H1 (cell line): ENCODE measurements around the gene POU5F1. TPM values are rescaled to one million over a fixed set of nuclear protein-coding genes. Genes with fewer than 3 reads are reported as not detected.

Experiments used
- CEBPB ChIP-seq: IDR thresholded peaks from 2 replicates; pipeline ENCODE4 v1.6.1; 2012; ENCODE audit warnings: low read depth, low read length
- polyA plus RNA-seq, 7 experiments: library from polyadenylated mRNA; depleted of rRNA in 3 of 7; stranded (reverse) in 5 of 7; unstranded in 2 of 7; fragments of >200 nt in 5 of 7; fragments of 200-250 nt in 2 of 7; gene quantifications; 1 replicate in 5 of 7; 2 replicates in 1 of 7; 4 replicates in 1 of 7; pipeline versions ENCODE4 v1.2.1 to v1.2.3, GENCODE V29; 2011 to 2013; ENCODE audit warnings: missing spikeins in 2 of 7, mixed read lengths in 2 of 7
- total RNA-seq: library from RNA; stranded (reverse); fragmentation: NEBNext Ultra II Directional; extraction: Animal tissue kit (Norgen Biotek cat#: 25700); gene quantifications from 2 replicates; pipeline ENCODE4 v1.2.1, GENCODE V29; 2021

POU5F1 gene
- total and polyA plus RNA-seq, 2 of the 8 experiments (the other 6 are each of a cell fraction or from before 2014, with no cell fraction given), result 2,437 to 2,526 TPM

GRCh38 chr6:31171931-31172905 is 1.7 kb upstream of the POU5F1 start (continued):
- TF ChIP-seq CEBPB, result no peak
